Calu3 (cell line): ENCODE results near the gene ANKMY1. TPM values are rescaled to one million over a fixed set of nuclear protein-coding genes. Genes with fewer than 3 reads are reported as not detected.

Experiments
- BruUV-seq: library from RNA; stranded (reverse); fragments of 400-500 nt; replicated peaks from 2 replicates; lab custom pipeline; 2021; lab: Mats Ljungman, UMichigan
- CTCF ChIA-PET: fragments of 300-600 bp; sonication (Branson Sonifier 250); formaldehyde crosslinking; loops from one replicate; lab custom pipeline; 2022; ENCODE audit warnings: antibody characterized with exemption; lab: Charles Lee
- DNase-seq: peaks from one replicate; pipeline ENCODE4 v3.0.0; 2022
- H3K27ac Mint-ChIP-seq: one replicate; pipeline ENCODE4 v1.8.0; 2022; ENCODE audit warnings: mixed read lengths; ENCODE audit not compliant: unreplicated experiment
- H3K27me3 Mint-ChIP-seq: one replicate; pipeline ENCODE4 v1.8.0; 2022; ENCODE audit warnings: mixed read lengths; ENCODE audit not compliant: unreplicated experiment
- H3K36me3 Mint-ChIP-seq: one replicate; pipeline ENCODE4 v1.8.0; 2022; ENCODE audit warnings: mild to moderate bottlenecking, moderate library complexity, mixed read lengths; ENCODE audit not compliant: insufficient read depth, unreplicated experiment
- H3K4me1 Mint-ChIP-seq: one replicate; pipeline ENCODE4 v1.8.0; 2022; ENCODE audit warnings: mild to moderate bottlenecking, low read depth, mixed read lengths; ENCODE audit not compliant: unreplicated experiment
- H3K4me3 Mint-ChIP-seq: one replicate; pipeline ENCODE4 v1.8.0; 2022; ENCODE audit warnings: mild to moderate bottlenecking, low read depth, moderate library complexity, mixed read lengths; ENCODE audit not compliant: unreplicated experiment
- H3K9me3 Mint-ChIP-seq: one replicate; pipeline ENCODE4 v1.8.0; 2022; ENCODE audit warnings: low read depth, mixed read lengths; ENCODE audit not compliant: unreplicated experiment
- CTCF ChIP-seq: fragments of 200-600 bp; IDR thresholded peaks from one replicate; pipeline ENCODE4 v1.8.0; 2022; ENCODE audit warnings: antibody characterized with exemption; ENCODE audit not compliant: unreplicated experiment
- intact Hi-C: fragments of 100-400 bp; cut with micrococcal nuclease; formaldehyde crosslinking; loops from one replicate; pipeline ENCODE4 v1.10.0; 2022; ENCODE audit not compliant: unreplicated experiment
- total RNA-seq: library from RNA; stranded (reverse); gene quantifications from 2 replicates; pipeline ENCODE4 v1.2.3, GENCODE V29; 2022

The ANKMY1 gene
- total RNA-seq, 1 experiment from 2014 or later = 38.2 TPM

- DNase-seq = no peak
- BruUV-seq = no TSS peak
- intact Hi-C loops = no loop called here
Observed at GRCh38 chr2:240596080-240596460, 38.3 kb upstream of the ANKMY1 start.

GRCh38 chr2:240595381-240596079 is 37.7 kb upstream of the ANKMY1 start:
- no peak for TF ChIP-seq CTCF
- CTCF ChIA-PET = no interaction called here
- no peaks in the 10 kb centered on the region for H3K9me3 Mint-ChIP-seq
- intact Hi-C loops = no loop called here
- no peak overlapping the region for H3K27ac Mint-ChIP-seq
- DNase-seq = no peak
- H3K36me3 Mint-ChIP-seq = peaks cover 4% of the 10 kb centered on the region
- H3K4me1 Mint-ChIP-seq = no peaks in the 10 kb centered on the region
- BruUV-seq = no TSS peak
- H3K4me3 Mint-ChIP-seq = no peak overlapping the region
- no peaks in the 10 kb centered on the region for H3K27me3 Mint-ChIP-seq

More at GRCh38 chr2:240596080-240596460, 38.3 kb upstream of the ANKMY1 start:
- no peak for TF ChIP-seq CTCF
- CTCF ChIA-PET = no interaction called here
- Mint-ChIP-seq H3K9me3 (no peaks in the 10 kb centered on the region), H3K27me3 (no peaks in the 10 kb centered on the region), H3K27ac (no peak overlapping the region), H3K4me3 (no peak overlapping the region), H3K36me3 (peaks cover 4% of the 10 kb centered on the region), H3K4me1 (no peaks in the 10 kb centered on the region)

GRCh38 chr2:240594511-240595380 is 37.0 kb upstream of the ANKMY1 start:
- H3K9me3 Mint-ChIP-seq = no peaks in the 10 kb centered on the region
- peaks cover 4% of the 10 kb centered on the region for H3K36me3 Mint-ChIP-seq
- no peaks in the 10 kb centered on the region for H3K4me1 Mint-ChIP-seq
- no peak for DNase-seq
- no peak overlapping the region for H3K27ac Mint-ChIP-seq
- intact Hi-C loops = no loop called here
- no peaks in the 10 kb centered on the region for H3K27me3 Mint-ChIP-seq
- H3K4me3 Mint-ChIP-seq = no peak overlapping the region
- no peak for TF ChIP-seq CTCF
- CTCF ChIA-PET = no interaction called here
- BruUV-seq = no TSS peak

GRCh38 chr2:240593703-240594451 is 36.1 kb upstream of the ANKMY1 start:
- TF ChIP-seq CTCF = no peak
- Mint-ChIP-seq H3K27ac (no peak overlapping the region), H3K9me3 (no peaks in the 10 kb centered on the region), H3K4me1 (peaks cover 2% of the 10 kb centered on the region), H3K27me3 (no peaks in the 10 kb centered on the region), H3K36me3 (peaks cover 4% of the 10 kb centered on the region), H3K4me3 (no peak overlapping the region)
- CTCF ChIA-PET = no interaction called here
- intact Hi-C loops = no loop called here
- BruUV-seq = no TSS peak
- no peak for DNase-seq
